ENCODE measurements around the gene MORN5. TPM values are rescaled to one million over a fixed set of nuclear protein-coding genes. Genes with fewer than 3 reads are reported as not detected.

The MORN5 gene
- total and polyA plus RNA-seq, 2 experiments from 2014 or later: not detected

- no peaks in the 10 kb centered on the region for H3K79me2 ChIP-seq (replicated peaks; ENCODE audit: insufficient read depth)
- DNase-seq (ENCODE audit: low spot score): no peak
Observed at GRCh38 chr9:122188369-122188768, 28.7 kb downstream of the MORN5 start.

More at GRCh38 chr9:122188369-122188768, 28.7 kb downstream of the MORN5 start:
- H3K27me3 ChIP-seq (ENCODE audit: insufficient read depth): no peaks in the 10 kb centered on the region
- no peak for ATAC-seq
- no peaks in the 10 kb centered on the region; the same call in 2 of the 3 replicates for H3K36me3 Mint-ChIP-seq (ENCODE audit: low read depth)
- no peak overlapping the region for H3K27ac Mint-ChIP-seq
- no peak overlapping the region for H3K27ac ChIP-seq (ENCODE audit: low read depth)
- no peak overlapping the region for H2AFZ ChIP-seq
- H3K4me2 ChIP-seq: no peak overlapping the region
- H3K4me1 Mint-ChIP-seq: peaks cover 19% of the 10 kb centered on the region
- no peaks in the 10 kb centered on the region for H4K20me1 ChIP-seq (replicated peaks; ENCODE audit: insufficient read depth)
- no peaks in the 10 kb centered on the region for H3K36me3 ChIP-seq (ENCODE audit: insufficient read depth)
- TF ChIP-seq EZH2phosphoT487 (IDR thresholded peaks at IDR 0.05; ENCODE audit: unreplicated experiment): no peak
- no peak for TF ChIP-seq ZNF331 (CRISPR knock-in tag; IDR thresholded peaks at IDR 0.05; ENCODE audit: low read depth)
- no peak for TF ChIP-seq EZH2 (IDR thresholded peaks at IDR 0.05; ENCODE audit: low read depth, unreplicated experiment)
- no peak for TF ChIP-seq CREB1 (CRISPR knock-in tag; IDR thresholded peaks at IDR 0.05; ENCODE audit: low read depth)
- no peak for TF ChIP-seq NANOG (IDR thresholded peaks at IDR 0.05; ENCODE audit: borderline replicate concordance)
- no peak for TF ChIP-seq ZNF462 (CRISPR knock-in tag; IDR thresholded peaks at IDR 0.05)
- H3K4me3 Mint-ChIP-seq: no peak overlapping the region
- peaks cover 7% of the 10 kb centered on the region for H3K27me3 Mint-ChIP-seq (ENCODE audit: insufficient read depth, low read depth, poor library complexity)
- no peak overlapping the region for H3K4me3 ChIP-seq
- H3K9me2 ChIP-seq (ENCODE audit: insufficient read depth): no peaks in the 10 kb centered on the region
- no peaks in the 10 kb centered on the region; the same call in 2 of the 3 replicates for H3K9me3 Mint-ChIP-seq
- no peaks in the 10 kb centered on the region for H3F3A ChIP-seq (replicated peaks; ENCODE audit: low read depth)
- H3K4me1 ChIP-seq (ENCODE audit: insufficient read depth): peaks cover 4% of the 10 kb centered on the region; the same call in 1 of the 2 replicates
